Adrenal gland (tissue), 12 donors: Measurements from ENCODE around the gene RPS10. TPM values are rescaled to one million over a fixed set of nuclear protein-coding genes. Genes with fewer than 3 reads are reported as not detected.

Source experiments
- DNase-seq, 7 donors: peaks; one replicate each; pipeline ENCODE4 v3.0.0-alpha.2; 2019 to 2020
- H3K27ac ChIP-seq, 5 donors: fragments of 200-600 bp; sonication (generic) in 4 of 5; 1 replicate in 3 of 5; 2 replicates in 2 of 5; pipeline versions ENCODE4 v1.5.1 to v1.8.0; 2016 to 2020; ENCODE audit warnings: mild to moderate bottlenecking in 1 of 5
- H3K27me3 ChIP-seq: fragments of 200-600 bp; 2 replicates; pipeline ENCODE4 v1.8.0; 2021
- H3K36me3 ChIP-seq, 2 donors: fragments of 200-600 bp; replicated peaks in 1 of 2; 1 replicate in 1 of 2; 2 replicates in 1 of 2; pipeline versions ENCODE4 v1.5.1 to v1.8.0; 2018 to 2022
- H3K4me1 ChIP-seq, 2 donors: fragments of 200-600 bp; replicated peaks in 1 of 2; 1 replicate in 1 of 2; 2 replicates in 1 of 2; pipeline versions ENCODE4 v1.5.1 to v1.8.0; 2018 to 2021
- H3K4me3 ChIP-seq, 4 donors: fragments of 200-600 bp; sonication (generic) in 3 of 4; one replicate each; pipeline ENCODE4 v1.5.1; 2016 to 2018
- H3K9me3 ChIP-seq, 3 donors: fragments of 200-600 bp; sonication (generic) in 1 of 3; replicated peaks in 1 of 3; 1 replicate in 2 of 3; 2 replicates in 1 of 3; pipeline versions ENCODE4 v1.5.1 to v1.8.0; 2016 to 2021
- POLR2A ChIP-seq, 2 donors: fragments of 450-650 bp; IDR thresholded peaks; one replicate each; pipeline ENCODE4 v1.6.1; 2017; ENCODE audit warnings: antibody characterized with exemption in 2 of 2, mild to moderate bottlenecking in 2 of 2, moderate library complexity in 1 of 2
- WGBS, 4 donors: extraction: QIAGEN DNeasy Blood & Tissue Kit in 2 of 4; methylation state at CpG; one replicate each; pipeline versions ENCODE4 v1.1.5 to v1.1.7; 2013 to 2017; 5-methylcytosine and 5-hydroxymethylcytosine counted together
- intact Hi-C, 2 donors: fragments of 100-400 bp; cut with DNase I; formaldehyde crosslinking; loops; one replicate each; pipeline versions ENCODE4 v1.14.1 to v1.15.0; 2022 to 2023
- polyA plus RNA-seq, 3 donors: library from polyadenylated mRNA; stranded (reverse); fragments of 200-250 nt in 2 of 3; fragments of 350-450 nt in 1 of 3; fragmentation: Illumina TruSeq in 1 of 3; extraction: RNeasy Lipid Tissue Mini Kit (QIAGEN cat#74804) in 1 of 3; gene quantifications; one replicate each; pipeline ENCODE4 v1.2.3, GENCODE V29; 2013 to 2014
- total RNA-seq, 9 donors: library from RNA; depleted of rRNA in 4 of 9; stranded (reverse); fragments of >200 nt in 4 of 9; fragments of 120-200 nt in 1 of 9; fragmentation: NEBNext Ultra II Directional in 1 of 9; extraction: Animal tissue kit (Norgen Biotek cat#: 25700) in 1 of 9; gene quantifications; one replicate each; pipeline versions ENCODE4 v1.1.0 to v1.2.4, GENCODE V29; 2013 to 2023
- TF ChIP-seq, protein P1 (sequence below), 6 experiments: fragments of 450-650 bp in 4 of 6; fragments of 200-600 bp in 2 of 6; sonication (generic) in 1 of 6; IDR thresholded peaks; 1 replicate in 5 of 6; 2 replicates in 1 of 6; pipeline versions ENCODE4 v1.5.1 to v1.8.0; 2016 to 2021; ENCODE audit warnings: antibody characterized with exemption in 6 of 6, mild to moderate bottlenecking in 2 of 6, moderate library complexity in 1 of 6
- donor health status: healthy with polysubstance abuse.
- donor health status: Bipolar disorder and iron deficiency.
- donor health status: DM: yes; HTN: yes; CAD: no.
- donor health status: DM: no; HTN: no; CAD: no.
- donor health status: DM: no; HTN: no; CAD: no.
- donor health status: DM: yes; HTN: yes; CAD: no.

The RPS10 gene
- total and polyA plus RNA-seq, 12 donors = 937 to 3,093 (median 2,220) TPM

DNA sequence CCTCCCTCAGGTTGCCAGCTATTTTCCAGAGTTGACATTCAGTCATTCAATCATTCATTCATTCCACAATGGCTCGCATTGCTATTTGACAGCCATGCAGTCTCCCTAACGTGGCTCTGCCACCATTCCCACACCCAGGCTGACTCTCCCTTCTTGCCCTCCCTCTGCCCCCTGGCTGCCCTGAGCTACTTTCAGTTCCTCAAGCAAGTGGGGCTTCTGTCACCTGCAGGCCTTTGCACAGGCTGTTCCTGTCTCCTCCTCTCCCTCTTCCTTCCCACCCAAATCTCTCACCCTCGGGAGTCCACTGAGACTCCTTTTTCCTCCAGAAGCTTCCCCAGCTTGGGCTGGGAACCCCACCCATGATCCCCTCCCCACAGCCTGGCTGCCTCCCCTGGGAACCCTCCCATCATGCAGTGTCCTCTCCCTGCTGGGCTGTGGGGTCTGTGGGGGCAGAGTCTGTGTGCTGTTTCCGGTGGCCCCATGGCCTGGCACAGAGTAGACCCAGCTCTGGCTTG, 42.6 kb upstream of the RPS10 start:
- no peak overlapping the region for H3K4me3 ChIP-seq
- H3K36me3 ChIP-seq = no peaks in the 10 kb centered on the region
- H3K27me3 ChIP-seq = no peaks in the 10 kb centered on the region
- TF ChIP-seq, protein P1, sequence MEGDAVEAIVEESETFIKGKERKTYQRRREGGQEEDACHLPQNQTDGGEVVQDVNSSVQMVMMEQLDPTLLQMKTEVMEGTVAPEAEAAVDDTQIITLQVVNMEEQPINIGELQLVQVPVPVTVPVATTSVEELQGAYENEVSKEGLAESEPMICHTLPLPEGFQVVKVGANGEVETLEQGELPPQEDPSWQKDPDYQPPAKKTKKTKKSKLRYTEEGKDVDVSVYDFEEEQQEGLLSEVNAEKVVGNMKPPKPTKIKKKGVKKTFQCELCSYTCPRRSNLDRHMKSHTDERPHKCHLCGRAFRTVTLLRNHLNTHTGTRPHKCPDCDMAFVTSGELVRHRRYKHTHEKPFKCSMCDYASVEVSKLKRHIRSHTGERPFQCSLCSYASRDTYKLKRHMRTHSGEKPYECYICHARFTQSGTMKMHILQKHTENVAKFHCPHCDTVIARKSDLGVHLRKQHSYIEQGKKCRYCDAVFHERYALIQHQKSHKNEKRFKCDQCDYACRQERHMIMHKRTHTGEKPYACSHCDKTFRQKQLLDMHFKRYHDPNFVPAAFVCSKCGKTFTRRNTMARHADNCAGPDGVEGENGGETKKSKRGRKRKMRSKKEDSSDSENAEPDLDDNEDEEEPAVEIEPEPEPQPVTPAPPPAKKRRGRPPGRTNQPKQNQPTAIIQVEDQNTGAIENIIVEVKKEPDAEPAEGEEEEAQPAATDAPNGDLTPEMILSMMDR (IDR thresholded peaks at IDR 0.05) = no peak
- TF ChIP-seq POLR2A (IDR thresholded peaks at IDR 0.05) = no peak
- no peak overlapping the region for H3K27ac ChIP-seq
- DNase-seq = no peak
- WGBS, 4 donors = 80 to 88% (median 85%) methylated on average over 4 of the region's 4 CpGs
- no peaks in the 10 kb centered on the region for H3K9me3 ChIP-seq
- intact Hi-C loops = loop anchor here (10.0 kb wide), 1 partner anchor 126 kb away; no protein-coding TSS in a partner anchor
- peaks cover 7 to 12% of the 10 kb centered on the region in 2 donors for H3K4me1 ChIP-seq

DNA sequence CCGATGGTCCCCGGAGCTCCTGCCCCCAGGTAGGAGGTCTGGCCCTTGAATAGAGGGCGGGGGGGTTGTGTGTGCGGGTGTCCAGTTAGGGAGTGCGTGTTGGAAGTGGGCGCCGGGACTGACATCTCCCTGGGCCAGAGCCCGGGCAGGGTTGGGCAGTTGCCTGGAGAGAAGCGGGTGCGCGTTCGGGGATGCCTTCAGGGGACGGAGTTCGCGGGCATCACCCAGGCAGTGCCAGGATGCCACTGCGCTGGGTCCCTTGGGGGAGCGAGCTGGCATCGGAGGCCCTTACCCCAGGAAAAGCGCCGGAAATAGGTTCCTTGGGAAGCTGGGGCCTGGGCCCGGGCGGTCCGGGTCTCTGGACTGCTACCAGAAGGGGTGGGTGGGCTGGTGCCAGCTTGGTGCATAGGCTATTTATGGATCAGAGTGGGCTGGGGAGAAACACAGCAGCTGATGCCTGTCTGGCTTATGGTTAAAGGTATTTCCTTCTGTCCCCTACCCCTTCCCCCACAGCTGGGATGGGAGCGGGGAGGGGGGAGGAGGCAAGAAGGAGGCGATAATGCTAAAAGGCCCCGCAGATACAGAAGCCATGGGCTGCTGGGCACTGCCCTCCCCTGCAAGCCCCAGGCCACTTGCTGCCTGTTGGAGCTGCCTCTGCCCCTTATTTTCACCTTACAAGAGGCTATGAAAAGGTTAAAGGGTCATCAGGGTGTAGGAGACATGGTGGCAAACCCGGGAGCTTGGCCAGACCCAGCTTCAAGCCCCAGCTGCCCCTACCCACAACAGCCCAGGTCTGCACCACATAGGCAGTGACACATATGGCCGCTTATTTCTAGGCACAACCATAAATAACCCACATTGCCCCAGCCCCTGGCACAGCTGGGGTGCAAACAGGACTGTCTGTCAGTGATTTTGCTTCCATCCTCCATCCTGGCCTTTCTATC, 40.6 kb upstream of the RPS10 start:
- H3K36me3 ChIP-seq = no peaks in the 10 kb centered on the region
- no peaks in the 10 kb centered on the region for H3K9me3 ChIP-seq
- TF ChIP-seq POLR2A (IDR thresholded peaks at IDR 0.05) = no peak
- no peaks in the 10 kb centered on the region for H3K27me3 ChIP-seq
- peaks cover 7 to 12% of the 10 kb centered on the region in 2 donors for H3K4me1 ChIP-seq
- peak overlapping the region in 2 of 4 donors; percentile 16 to 46 for H3K4me3 ChIP-seq
- intact Hi-C loops = loop anchor here (10.0 kb wide), 1 partner anchor 128 kb away; no protein-coding TSS in a partner anchor
- 37 to 73% (median 48%) methylated on average over 7 to 28 of the region's 28 CpGs for WGBS, 4 donors
- H3K27ac ChIP-seq = no peak overlapping the region
- no peak for DNase-seq

DNA sequence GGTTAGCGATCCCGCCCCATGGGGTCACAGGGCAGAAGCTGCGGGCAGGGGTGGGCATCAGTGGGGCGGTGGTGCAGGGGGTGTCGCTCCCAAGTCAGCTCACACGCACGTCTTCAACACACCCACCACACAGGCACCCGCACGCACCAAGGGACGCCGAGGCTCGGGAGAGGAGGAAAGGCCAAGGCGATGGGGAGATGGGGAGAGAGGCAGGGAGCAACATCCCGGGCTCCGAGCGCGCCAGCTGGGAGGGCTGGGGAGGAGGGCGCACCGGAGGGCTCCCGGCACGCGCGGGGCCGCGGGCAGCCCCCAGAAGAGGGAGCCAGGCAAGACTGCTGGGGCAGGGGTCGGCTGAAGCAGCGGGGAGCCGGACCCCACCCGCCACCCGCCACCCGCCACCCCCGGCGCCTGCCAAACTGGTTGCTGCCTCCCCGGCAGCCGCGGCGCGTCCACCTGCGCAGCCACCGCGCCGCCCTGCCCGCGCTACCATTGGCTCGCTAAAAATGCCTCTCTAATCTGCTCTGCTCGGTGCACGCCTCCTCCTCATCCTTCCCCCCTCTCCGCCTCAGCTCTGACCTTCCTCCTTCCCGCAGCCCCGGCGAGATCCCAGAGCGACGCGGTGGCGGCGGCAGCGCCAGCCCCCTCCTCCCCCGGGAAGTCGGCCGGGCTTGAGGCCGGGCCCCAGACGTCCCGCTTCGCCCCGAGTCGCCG, 39.8 kb upstream of the RPS10 start, which contains the start of gene PACSIN1:
PACSIN1 (plus strand) TSS at position 546 of the 711 bp plus-strand sequence. CDS start 60,230 bp downstream, outside the sequence.
- peak within 1 kb of the TSS in 2 of 4 donors; percentile 16 to 46 for H3K4me3 ChIP-seq
- no peaks in the 10 kb centered on the region for H3K9me3 ChIP-seq
- no peaks in the 10 kb centered on the region for H3K27me3 ChIP-seq
- 2 to 5% (median 3%) methylated on average over 10 to 67 of the region's 67 CpGs for WGBS, 4 donors
- peaks cover 7 to 20% of the 10 kb centered on the region in 2 donors for H3K4me1 ChIP-seq
- TF ChIP-seq POLR2A (IDR thresholded peaks at IDR 0.05) = no peak
- TF ChIP-seq, protein P1 (IDR thresholded peaks at IDR 0.05) = no peak
- peak; percentile 33 to 64 (median 49) for DNase-seq
- intact Hi-C loops = loop anchor here (10.0 kb wide), 1 partner anchor 129 kb away; no protein-coding TSS in a partner anchor
- no peak within 1 kb of the TSS for H3K27ac ChIP-seq
- H3K36me3 ChIP-seq = no peaks in the 10 kb centered on the region

DNA sequence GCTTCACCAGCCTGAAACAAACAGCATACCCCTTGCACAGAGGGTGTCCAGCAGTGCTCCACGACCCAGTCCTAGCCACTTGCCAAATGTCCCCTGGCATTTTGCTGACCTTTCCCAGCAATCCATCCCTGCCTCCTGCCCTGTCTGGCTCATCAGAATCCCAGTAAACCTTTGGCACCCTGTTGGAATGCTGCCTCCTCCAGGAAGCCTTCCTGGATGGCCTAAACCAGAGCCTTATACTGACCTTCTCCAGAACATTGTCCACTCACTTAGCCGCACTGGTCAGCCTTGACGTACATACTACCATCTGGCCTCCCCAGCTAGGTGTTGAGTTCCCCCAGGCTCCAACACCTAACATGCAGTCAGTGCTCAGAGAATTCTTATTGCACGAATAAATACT, 38.0 kb upstream of the RPS10 start:
- Histone ChIP-seq H3K9me3 (no peaks in the 10 kb centered on the region), H3K36me3 (no peaks in the 10 kb centered on the region), H3K4me1 (peaks cover 7 to 21% of the 10 kb centered on the region in 2 donors), H3K27me3 (no peaks in the 10 kb centered on the region), H3K27ac (no peak overlapping the region), H3K4me3 (no peak overlapping the region)
- intact Hi-C loops = loop anchor here (10.0 kb wide), 1 partner anchor 131 kb away; no protein-coding TSS in a partner anchor
- TF ChIP-seq, protein P1 (IDR thresholded peaks at IDR 0.05) = no peak
- no peak for TF ChIP-seq POLR2A (IDR thresholded peaks at IDR 0.05)
- DNase-seq = no peak
- 68 to 78% (median 72%) methylated on average over 4 of the region's 4 CpGs for WGBS, 4 donors
